HG03135 (cell line): ENCODE measurements around the gene ZNF76.

ENCODE experiments used
- ATAC-seq: cut with Tn5 transposase; IDR thresholded peaks from one replicate; pipeline ENCODE4 v1.9.1; 2021; ENCODE audit warnings: mild to moderate bottlenecking, moderate library complexity; ENCODE audit not compliant: unreplicated experiment

The ZNF76 gene

DNA sequence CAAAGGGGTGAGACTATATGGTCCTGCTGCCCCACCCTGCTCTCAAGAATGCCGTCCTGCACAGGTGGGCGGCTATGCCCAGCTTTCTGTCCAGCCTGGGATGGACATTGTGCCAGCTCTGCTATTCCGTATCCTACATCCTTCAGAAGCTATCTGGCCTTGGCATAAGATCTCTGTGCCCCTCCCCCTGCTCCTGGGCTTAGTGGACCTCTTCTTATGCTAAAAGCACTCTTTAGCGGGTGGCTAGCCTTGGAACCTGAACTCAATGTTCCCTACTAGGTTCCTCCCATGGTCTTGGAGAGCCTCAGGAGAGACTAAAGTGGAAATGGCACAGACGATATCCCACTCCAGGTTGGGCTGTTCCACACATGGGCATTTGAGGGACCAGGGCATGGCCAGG, 23.3 kb upstream of the ZNF76 start:
- ATAC-seq = no peak

DNA sequence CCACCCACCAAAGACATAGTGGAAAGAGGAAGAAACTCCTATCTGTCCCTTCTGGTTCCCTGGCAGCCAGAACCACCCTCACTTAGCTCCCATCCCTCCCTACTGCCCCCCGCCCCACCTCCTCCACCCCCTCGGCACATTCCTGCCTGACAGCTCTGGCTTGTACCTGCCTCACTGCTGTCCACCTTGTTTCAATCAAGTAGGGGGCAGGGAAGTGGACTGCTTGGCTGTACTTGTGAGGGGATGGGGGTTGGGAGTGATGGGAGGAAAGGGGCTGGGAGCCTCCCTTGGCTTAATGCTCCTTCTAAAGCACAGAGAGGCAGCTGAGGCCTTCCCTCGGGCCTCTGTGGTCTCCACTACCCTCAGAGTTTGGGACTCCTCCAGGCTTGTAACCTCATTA, 22.1 kb upstream of the ZNF76 start:
- ATAC-seq = no peak

DNA sequence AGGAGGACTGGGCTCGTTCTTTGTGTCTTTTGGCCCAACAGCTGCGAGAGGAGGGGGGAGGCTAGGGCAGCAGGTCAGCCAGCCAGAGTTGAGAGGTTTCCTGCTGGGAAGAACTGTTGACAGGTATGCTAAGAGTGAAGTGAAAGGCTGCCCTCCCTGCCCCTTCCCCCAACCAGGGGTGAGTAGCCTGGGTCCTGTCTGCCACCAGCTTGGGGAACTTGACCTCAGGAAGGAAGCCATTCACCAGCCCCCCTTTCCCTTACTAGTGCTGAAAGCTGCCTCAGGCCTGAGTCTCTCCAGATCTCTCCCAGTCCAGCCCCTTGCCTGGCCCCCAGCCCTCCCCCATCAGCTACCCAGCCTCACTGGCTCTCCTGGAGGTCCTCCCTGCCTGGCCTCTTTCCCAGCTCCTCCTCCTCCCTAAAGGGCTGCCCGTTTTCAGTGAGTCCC, 20.7 kb upstream of the ZNF76 start:
- no peak for ATAC-seq

DNA sequence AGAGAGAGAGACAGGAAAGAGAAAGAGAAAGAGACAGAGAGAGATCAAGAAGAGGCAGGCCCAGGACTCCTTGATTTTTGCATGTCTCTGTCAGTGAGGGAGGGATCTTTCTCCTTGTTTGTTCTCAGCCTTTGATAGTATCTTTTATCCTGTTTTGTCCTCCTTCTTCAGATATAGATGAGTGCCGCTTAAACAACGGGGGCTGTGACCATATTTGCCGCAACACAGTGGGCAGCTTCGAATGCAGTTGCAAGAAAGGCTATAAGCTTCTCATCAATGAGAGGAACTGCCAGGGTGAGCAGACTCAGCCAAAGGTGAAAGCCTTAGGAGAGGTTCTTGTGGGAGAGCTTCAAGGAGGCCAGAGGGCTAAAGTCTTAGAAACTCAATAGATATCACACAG, 20.0 kb upstream of the ZNF76 start:
- ATAC-seq = no peak

DNA sequence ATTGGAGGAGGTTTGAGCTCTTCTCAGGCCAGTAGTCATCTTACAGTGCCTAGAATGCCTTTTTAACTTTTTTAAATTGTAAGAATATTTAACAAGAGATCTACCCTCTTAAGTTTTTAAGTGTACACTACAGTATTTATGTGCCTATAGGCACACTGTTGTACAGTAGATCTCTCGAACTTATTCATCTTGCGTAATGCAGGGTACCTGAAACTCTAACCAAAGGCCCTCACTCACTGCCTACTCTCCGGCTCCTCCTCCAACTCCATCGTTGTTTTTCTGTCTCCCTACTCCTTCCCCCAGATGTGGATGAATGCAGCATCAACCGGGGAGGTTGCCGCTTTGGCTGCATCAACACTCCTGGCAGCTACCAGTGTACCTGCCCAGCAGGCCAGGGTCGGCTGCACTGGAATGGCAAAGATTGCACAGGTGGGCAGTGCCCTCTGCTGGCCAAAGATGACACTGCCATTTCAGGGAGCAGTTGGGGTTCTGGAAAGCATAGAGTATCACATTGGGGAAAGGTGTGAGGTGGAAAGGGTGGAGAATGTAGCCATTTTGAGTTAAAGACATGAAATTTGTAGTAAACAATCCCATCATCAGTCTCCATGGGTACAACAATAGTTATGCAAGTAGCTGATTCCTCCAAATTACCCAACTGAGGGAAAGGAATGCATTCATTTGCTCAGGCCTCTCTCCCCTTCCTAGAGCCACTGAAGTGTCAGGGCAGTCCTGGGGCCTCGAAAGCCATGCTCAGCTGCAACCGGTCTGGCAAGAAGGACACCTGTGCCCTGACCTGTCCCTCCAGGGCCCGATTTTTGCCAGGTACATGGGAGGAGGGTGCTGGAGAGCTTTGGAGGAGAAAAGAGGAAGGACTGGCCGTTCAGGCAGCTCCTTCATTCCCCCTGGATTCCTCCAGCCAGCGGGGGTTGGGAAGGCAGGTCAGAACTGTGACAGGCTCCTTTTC, 18.4 kb upstream of the ZNF76 start:
- no peak for ATAC-seq

- ATAC-seq = no peak
Measured at GRCh38 chr6:35242486-35242885, 17.0 kb upstream of the ZNF76 start.

DNA sequence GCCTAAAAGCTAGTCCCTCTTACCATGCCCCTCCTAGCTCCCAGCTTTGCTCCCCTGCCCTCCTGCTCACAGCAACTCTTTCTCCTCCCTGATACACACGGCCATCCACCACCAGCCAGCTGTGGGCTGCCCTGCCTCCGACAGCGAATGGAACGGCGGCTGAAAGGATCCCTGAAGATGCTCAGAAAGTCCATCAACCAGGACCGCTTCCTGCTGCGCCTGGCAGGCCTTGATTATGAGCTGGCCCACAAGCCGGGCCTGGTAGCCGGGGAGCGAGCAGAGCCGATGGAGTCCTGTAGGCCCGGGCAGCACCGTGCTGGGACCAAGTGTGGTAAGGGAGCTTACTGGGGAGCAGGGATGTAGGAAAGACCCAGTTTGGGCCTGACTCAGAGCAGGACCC, 16.6 kb upstream of the ZNF76 start:
- ATAC-seq = no peak

- ATAC-seq = no peak
Measured at GRCh38 chr6:35243386-35243958, 16.1 kb upstream of the ZNF76 start.

DNA sequence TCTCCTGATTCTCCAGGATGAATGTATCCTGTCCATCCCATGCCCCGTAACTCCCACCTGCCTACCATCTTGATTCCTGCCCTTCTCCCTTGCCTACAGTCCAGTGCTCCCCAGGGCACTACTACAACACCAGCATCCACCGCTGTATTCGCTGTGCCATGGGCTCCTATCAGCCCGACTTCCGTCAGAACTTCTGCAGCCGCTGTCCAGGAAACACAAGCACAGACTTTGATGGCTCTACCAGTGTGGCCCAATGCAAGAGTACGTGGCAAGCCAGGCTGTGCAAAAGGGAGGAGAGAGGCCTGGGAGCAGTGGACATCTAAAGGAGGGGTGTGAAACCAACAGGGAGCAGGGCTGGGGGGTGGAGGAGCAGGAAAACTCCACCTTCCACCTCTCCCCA, 15.0 kb upstream of the ZNF76 start:
- ATAC-seq = no peak

GRCh38 chr6:35247642-35248231, 11.8 kb upstream of the ZNF76 start:
- ATAC-seq = no peak

- no peak for ATAC-seq
Measured at GRCh38 chr6:35248300-35248699, 11.2 kb upstream of the ZNF76 start.

GRCh38 chr6:35248965-35249364, 10.6 kb upstream of the ZNF76 start:
- ATAC-seq = no peak

DNA sequence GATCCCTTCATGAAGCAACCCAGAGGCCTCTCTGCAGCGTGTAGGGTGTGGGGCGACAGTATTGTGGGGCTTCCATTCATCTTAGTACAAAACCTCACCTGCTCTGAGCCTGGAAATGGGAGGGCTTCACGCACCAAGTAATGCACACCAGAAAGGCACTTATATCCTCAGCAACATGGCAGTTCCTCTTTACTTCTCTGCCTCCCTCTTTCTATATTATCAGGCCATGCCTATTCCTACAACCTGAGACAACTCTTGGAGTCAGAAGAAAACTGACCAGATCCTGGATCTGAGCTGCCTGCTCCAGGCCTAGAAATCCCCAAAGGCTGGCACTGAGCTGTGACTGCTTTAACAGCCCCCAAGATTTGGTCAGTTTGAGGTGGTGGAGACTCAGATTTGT, 7.6 kb upstream of the ZNF76 start:
- ATAC-seq = no peak

- no peak for ATAC-seq
Measured at GRCh38 chr6:35253249-35253648, 6.3 kb upstream of the ZNF76 start.

GRCh38 chr6:35258336-35258735, 1.2 kb upstream of the ZNF76 start:
- ATAC-seq = no peak

GRCh38 chr6:35258858-35259193, 709 bp upstream of the ZNF76 start:
- peak; percentile 18 for ATAC-seq

- ATAC-seq = peak; percentile 36
Measured at GRCh38 chr6:35259948-35260590, 534 bp downstream of the ZNF76 start.

DNA sequence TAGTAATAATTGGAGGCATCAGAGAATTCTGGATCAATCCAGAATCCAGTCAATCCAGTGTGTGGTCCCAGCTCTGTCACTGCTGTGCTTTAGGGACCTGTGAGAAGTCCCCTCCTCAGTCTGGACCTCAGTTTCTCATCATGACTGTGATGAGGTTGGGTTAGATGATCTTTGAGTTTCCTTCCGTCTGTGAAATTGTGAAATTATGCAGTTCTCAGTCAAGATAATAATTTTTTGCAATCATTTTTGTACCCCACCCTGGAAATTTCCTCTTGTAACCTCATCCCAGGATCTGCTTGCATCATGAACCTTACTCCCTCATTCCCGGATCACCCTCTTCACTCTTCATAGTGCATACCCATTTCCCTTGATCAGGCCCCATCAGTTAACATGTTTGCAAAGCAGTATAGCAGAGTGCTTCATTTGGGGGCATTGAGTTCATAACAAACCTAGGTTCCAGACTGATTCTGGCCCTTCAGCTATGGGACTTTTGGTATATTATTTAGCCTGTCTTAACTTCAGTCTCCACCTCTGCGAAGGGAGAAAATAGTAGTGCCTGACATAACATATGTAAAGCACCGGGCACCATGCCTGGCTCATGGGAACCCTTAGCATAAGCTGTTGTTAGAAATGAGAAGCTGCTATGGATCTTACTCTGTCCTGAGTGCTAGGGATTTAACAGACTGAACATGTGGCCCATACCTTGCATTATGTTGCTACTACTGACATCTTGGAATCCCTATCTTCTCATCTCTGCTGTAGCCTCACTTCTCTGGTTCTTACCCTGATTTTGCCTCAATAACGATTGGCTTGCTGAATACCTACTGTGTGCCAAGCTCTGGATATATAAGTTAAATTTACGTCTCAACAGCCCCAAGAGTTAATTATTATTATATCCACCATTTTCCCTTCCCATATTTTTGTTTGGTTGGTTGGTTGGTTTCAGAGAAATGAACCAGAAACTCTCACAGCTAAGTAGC, 1.3 kb downstream of the ZNF76 start:
- ATAC-seq = no peak

- no peak for ATAC-seq
Measured at GRCh38 chr6:35262596-35262995, 3.1 kb downstream of the ZNF76 start.

DNA sequence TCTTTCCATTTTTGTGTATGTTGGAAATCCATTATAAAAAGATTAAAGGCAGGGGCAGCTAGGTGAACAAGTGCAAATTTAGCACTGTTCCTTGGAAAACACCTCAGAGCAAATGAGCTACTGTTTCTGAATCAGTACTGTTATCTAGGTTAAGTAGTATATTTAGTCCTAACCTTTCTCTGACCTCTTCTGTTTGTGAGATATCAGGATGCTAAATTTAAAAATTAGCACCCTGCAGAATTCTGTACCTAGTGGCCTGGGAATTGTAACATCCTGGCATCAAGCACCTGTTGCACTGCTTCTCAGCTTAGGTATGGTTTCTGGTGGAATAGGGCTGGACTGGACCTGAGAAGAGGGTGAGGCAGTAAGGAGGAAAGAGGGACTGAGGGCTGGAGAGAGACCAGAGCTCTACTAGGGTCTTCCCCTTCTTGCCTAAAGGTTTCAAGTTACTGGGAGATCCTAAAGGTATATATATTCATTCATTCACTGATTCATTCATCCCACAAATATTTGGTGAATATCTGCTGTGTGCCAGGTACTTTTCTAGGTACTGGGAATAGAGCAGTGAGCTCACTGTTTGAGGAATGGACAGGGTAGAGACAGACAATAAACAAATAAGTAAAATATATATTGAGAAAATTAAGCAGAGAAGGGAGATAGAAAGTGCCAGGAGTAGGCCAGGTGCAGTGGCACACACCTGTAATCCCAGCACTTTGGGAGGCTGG, 5.2 kb downstream of the ZNF76 start:
- ATAC-seq = no peak
